ENCODE measurements around the gene PPM1L.

Gene PPM1L

GRCh38 chr3:160754855-160755747 is 930 bp upstream of the PPM1L start:
- no peak for TF ChIP-seq EZH2 (optimal IDR thresholded peaks at IDR 0.05; ENCODE audit: low read depth, low read length)
- TF ChIP-seq EZH2phosphoT487 (IDR thresholded peaks at IDR 0.05; ENCODE audit: low read length) = no peak
- no peak for TF ChIP-seq CTCF (IDR thresholded peaks at IDR 0.05; ENCODE audit: low read length)
- Histone ChIP-seq H3K36me3 (replicated peaks; ENCODE audit: insufficient read depth, low read length) (no peaks in the 10 kb centered on the region), H3F3A (ENCODE audit: insufficient read depth, low read length) (peaks cover 18% of the 10 kb centered on the region), H3K4me2 (ENCODE audit: low read depth, low read length) (peak overlapping the region; percentile 98), H3K27me3 (replicated peaks; ENCODE audit: insufficient read depth, low read length) (no peaks in the 10 kb centered on the region), H3K9me3 (replicated peaks; ENCODE audit: insufficient read depth, low read length) (no peaks in the 10 kb centered on the region), H3K27ac (ENCODE audit: low read length) (peak overlapping the region; percentile 86), H4K20me1 (ENCODE audit: insufficient read depth, low read length) (no peaks in the 10 kb centered on the region), H2AFZ (ENCODE audit: low read length) (peak overlapping the region; percentile 95), H3K4me1 (ENCODE audit: low read length) (peaks cover 4% of the 10 kb centered on the region; the same call in 1 of the 2 replicates), H3K79me2 (ENCODE audit: low read length) (no peaks in the 10 kb centered on the region), H3K9ac (ENCODE audit: low read length) (peak overlapping the region; percentile 83), H3K9me2 (replicated peaks; ENCODE audit: insufficient read depth, low read length) (no peaks in the 10 kb centered on the region), H3K4me3 (ENCODE audit: low read length) (peak overlapping the region; percentile 81)
- peak; percentile 99 for DNase-seq

- no peaks in the 10 kb centered on the region for H3K9me2 ChIP-seq (replicated peaks; ENCODE audit: insufficient read depth, low read length)
- no peaks in the 10 kb centered on the region for H4K20me1 ChIP-seq (ENCODE audit: insufficient read depth, low read length)
- no peaks in the 10 kb centered on the region for H3K27me3 ChIP-seq (replicated peaks; ENCODE audit: insufficient read depth, low read length)
- no peaks in the 10 kb centered on the region for H3K79me2 ChIP-seq (ENCODE audit: low read length)
- H2AFZ ChIP-seq (ENCODE audit: low read length) = no peak overlapping the region
- H3K4me2 ChIP-seq (ENCODE audit: low read depth, low read length) = peak overlapping the region; percentile 98; the same call in 1 of the 2 replicates
- no peak overlapping the region for H3K27ac ChIP-seq (ENCODE audit: low read length)
- H3F3A ChIP-seq (ENCODE audit: insufficient read depth, low read length) = peaks cover 18% of the 10 kb centered on the region
- H3K4me3 ChIP-seq (ENCODE audit: low read length) = peak overlapping the region; percentile 81; the same call in 1 of the 2 replicates
- DNase-seq = no peak
- no peaks in the 10 kb centered on the region for H3K36me3 ChIP-seq (replicated peaks; ENCODE audit: insufficient read depth, low read length)
- no peak overlapping the region for H3K9ac ChIP-seq (ENCODE audit: low read length)
- no peak for TF ChIP-seq EZH2phosphoT487 (IDR thresholded peaks at IDR 0.05; ENCODE audit: low read length)
- TF ChIP-seq EZH2 (optimal IDR thresholded peaks at IDR 0.05; ENCODE audit: low read depth, low read length) = no peak
- TF ChIP-seq CTCF (IDR thresholded peaks at IDR 0.05; ENCODE audit: low read length) = no peak
- no peaks in the 10 kb centered on the region for H3K9me3 ChIP-seq (replicated peaks; ENCODE audit: insufficient read depth, low read length)
- H3K4me1 ChIP-seq (ENCODE audit: low read length) = peaks cover 4% of the 10 kb centered on the region; the same call in 1 of the 2 replicates
Measured at GRCh38 chr3:160757233-160758106, 1.4 kb downstream of the PPM1L start.

DNA sequence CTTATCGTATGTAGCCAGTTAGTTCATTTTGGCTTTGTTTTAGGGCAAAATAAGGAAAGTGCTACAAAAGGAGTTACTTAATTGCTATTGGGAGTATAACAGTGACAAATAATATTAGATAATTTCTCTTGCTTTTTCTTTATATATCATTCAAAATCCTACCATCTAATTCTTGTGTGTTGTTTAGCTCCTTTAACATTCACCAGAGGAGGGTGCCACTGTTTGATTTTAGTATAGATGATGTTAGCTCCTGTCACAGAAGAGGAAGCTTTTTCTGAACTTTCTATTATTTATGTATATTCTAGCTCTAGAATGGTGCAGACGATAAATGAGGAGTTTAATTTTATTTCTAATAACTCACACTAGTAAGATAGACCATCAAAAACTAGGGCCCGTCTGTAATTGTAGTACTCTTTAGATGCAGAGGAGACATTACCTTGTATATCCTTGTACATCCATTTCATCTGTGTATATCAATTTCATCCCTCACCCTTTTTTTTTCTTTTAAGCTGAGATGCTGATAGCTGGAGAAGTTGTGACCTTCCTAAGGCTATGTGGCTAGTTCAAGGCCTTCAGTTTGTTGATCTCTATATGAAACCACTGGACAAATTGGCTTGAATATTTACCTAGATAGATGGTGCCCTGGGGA is 3.0 kb downstream of the PPM1L start:
- no peak for DNase-seq
- no peaks in the 10 kb centered on the region for H3K27me3 ChIP-seq (replicated peaks; ENCODE audit: insufficient read depth, low read length)
- peaks cover 18% of the 10 kb centered on the region for H3F3A ChIP-seq (ENCODE audit: insufficient read depth, low read length)
- TF ChIP-seq CTCF (IDR thresholded peaks at IDR 0.05; ENCODE audit: low read length) = no peak
- no peak for TF ChIP-seq EZH2phosphoT487 (IDR thresholded peaks at IDR 0.05; ENCODE audit: low read length)
- TF ChIP-seq EZH2 (optimal IDR thresholded peaks at IDR 0.05; ENCODE audit: low read depth, low read length) = no peak
- H3K9me3 ChIP-seq (replicated peaks; ENCODE audit: insufficient read depth, low read length) = no peaks in the 10 kb centered on the region
- no peaks in the 10 kb centered on the region for H4K20me1 ChIP-seq (ENCODE audit: insufficient read depth, low read length)
- no peak overlapping the region for H3K9ac ChIP-seq (ENCODE audit: low read length)
- H3K79me2 ChIP-seq (ENCODE audit: low read length) = no peaks in the 10 kb centered on the region
- no peaks in the 10 kb centered on the region for H3K36me3 ChIP-seq (replicated peaks; ENCODE audit: insufficient read depth, low read length)
- H3K4me3 ChIP-seq (ENCODE audit: low read length) = no peak overlapping the region
- H3K4me2 ChIP-seq (ENCODE audit: low read depth, low read length) = no peak overlapping the region
- H3K4me1 ChIP-seq (ENCODE audit: low read length) = peaks cover 4% of the 10 kb centered on the region; the same call in 1 of the 2 replicates
- H3K27ac ChIP-seq (ENCODE audit: low read length) = no peak overlapping the region
- no peak overlapping the region for H2AFZ ChIP-seq (ENCODE audit: low read length)
- H3K9me2 ChIP-seq (replicated peaks; ENCODE audit: insufficient read depth, low read length) = no peaks in the 10 kb centered on the region
